Putamen (tissue), 1 donor: Measurements from ENCODE around the gene NSUN5.
A peak's percentile ranks its signal among the peaks of the same experiment; 100 is the strongest.
"Not testable (repeated sequence)": the region's sequence is repeated elsewhere in the genome, so short reads cannot be mapped to it uniquely, and the experiment has no call there.

ENCODE experiments used
- DNase-seq: peaks from one replicate; pipeline ENCODE4 v3.0.0-alpha.2; 2016; ENCODE audit warnings: low spot score

The NSUN5 gene

DNA sequence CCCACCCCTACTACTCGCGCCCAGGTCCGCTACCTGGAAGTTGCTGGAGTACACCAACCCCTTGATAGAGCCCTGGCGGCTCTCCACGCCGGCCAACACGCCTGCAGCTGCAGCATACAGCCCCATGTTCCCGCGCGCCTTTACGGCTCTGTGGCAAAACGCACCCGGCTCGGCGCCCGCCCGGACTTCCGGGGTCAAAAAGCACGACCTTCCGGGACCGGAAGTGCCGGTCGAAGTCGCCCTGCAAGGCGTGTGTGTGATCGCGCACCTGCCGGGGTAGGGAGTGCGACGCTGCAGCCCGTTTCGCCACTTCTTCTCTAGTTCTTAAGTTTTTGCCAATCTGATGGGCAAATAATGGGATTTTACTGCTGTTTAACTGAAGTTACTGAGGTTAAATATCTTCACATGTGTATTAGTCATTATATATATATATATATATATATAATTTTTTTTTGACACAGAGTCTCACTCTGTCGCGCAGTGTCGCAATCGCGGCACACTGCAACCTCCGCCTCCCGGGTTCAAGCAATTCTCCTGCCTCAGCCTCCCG, at the start of gene NSUN5:
Gene NSUN5, minus strand, starts transcription at position 162 of the 550 bp plus-strand sequence. Its CDS starts 36 bp downstream, at position 126.
- peak; percentile 81 for DNase-seq

DNA sequence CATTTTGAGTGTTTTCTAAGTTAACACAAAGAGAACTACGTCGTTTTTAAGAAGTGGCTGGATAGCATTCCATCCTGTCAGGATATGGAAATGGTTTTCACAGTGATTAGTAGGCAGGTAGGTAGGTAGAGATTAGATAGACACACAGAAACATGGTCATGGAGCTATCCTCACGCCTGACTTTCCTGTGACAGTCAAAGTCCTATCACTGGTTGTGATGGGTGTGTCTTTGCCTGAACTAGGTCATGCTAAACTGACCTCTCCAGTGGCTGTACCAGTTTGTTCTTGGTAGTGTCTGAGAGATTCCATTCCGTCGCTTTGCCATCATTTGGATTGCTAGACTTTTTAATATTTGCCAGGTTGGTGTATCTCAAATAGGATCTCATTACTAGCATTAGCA, 47.5 kb upstream of the NSUN5 start:
- DNase-seq = no peak

DNA sequence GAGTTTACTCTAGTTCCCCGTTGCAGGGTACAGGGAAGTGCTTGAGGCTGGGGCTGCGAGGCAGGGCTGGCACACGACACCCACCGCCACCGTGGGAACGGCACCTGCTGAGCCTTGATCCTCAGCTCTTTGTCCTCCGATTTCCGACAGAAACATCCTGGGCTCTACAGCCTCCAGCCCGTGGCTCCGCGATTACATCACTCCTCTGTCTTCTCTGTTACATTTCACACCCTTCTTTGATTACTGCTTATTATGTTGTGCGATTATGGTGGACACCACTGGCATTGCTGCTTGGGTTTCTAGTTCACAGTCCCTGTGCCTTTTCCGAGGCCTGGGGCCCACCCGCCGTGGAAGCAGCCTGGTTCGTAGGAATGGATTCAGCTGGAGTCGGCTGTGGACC, 46.2 kb upstream of the NSUN5 start:
- no peak for DNase-seq

DNA sequence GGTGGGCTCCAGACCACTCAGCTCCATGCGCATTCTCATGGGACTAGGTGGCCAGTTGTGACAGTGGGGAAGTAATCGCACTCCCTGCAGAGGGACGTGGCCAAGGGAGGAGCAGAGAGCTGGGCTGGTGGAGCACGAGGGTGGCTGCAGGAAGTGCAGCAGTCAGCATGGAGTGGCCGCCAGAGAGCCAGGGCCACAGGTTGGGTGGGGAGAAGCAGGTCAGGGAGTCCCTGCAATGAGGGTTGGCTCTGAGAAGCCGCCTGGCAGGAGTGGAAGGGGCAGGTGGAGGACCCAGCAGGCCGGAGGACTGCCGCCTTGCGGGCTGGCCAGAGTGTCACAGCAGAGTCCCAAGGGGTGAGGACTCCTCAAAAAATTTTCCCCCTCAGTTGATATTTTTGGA, 45.6 kb upstream of the NSUN5 start:
- no peak for DNase-seq

DNA sequence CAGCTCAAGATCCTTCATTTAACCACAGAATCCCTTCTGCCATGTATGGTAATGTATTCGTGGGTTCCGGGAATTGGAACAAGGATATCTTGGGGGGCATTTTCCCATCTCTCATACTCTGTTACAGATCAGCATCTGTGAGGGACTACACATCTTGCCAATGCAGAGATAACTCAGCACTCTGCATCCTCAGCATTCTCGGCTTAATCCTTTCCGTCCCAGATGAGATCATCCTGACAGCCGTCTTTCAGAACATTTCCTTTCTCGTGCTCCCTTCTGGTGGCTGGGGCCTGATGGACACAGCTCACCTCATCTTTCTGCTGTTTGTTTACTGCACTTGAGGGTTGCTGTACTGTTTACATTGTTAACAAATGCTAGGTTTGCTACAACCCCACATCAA, 44.6 kb upstream of the NSUN5 start:
- DNase-seq = no peak

DNA sequence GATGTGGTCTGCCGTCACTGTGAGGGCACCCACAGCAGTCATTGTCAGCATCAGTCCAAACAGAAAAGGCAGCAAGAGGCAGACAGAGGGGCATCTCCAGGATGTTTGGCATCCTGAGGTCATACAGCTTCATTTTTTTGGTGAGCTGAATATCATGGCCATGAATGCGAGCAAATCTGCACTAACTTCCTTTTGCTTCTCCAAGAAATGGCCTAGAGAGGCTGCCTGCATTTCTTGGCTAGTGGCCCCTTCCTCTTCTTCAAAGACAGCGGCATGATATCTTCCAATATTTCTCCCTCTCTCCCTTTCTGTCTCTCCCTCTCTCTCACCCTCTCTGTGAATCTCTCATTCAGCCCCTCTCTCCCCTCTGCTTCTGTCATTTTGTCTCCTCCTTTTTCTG, 44.2 kb upstream of the NSUN5 start:
- DNase-seq = no peak

DNA sequence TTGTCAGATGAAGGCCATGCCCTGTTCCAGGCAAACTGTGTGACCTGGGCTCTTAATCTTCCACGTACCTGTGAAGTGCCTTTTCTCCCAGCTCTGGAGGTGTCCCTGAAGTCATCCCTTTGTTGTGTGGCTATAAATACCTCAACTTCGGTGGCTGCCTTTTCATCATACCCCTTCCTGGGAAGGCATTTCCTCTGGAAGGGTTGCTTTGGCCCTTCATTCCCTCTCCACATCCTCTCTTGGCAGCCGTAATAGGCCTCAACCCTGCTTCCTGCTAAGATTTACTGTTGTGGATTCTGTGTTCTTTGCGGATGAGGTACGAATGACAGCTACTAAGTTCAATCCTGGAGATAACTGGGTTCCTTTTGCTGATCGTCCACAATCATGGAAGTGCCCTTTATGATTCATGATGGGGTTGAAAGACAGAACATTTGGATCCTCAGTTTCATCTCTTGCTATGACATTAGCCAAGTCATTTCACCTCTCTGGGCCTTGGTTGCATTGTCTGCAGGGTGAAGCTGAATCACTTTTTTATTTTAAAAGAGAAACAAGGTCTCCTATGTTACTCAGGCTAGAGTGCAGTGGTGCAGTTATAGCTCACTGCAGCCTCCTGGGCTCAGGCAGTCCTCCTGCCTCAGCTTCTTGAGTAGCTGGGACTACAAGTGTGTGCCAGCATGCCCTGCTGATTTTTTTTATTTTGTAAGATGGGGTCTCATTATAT, 43.0 kb upstream of the NSUN5 start:
- DNase-seq = no peak

DNA sequence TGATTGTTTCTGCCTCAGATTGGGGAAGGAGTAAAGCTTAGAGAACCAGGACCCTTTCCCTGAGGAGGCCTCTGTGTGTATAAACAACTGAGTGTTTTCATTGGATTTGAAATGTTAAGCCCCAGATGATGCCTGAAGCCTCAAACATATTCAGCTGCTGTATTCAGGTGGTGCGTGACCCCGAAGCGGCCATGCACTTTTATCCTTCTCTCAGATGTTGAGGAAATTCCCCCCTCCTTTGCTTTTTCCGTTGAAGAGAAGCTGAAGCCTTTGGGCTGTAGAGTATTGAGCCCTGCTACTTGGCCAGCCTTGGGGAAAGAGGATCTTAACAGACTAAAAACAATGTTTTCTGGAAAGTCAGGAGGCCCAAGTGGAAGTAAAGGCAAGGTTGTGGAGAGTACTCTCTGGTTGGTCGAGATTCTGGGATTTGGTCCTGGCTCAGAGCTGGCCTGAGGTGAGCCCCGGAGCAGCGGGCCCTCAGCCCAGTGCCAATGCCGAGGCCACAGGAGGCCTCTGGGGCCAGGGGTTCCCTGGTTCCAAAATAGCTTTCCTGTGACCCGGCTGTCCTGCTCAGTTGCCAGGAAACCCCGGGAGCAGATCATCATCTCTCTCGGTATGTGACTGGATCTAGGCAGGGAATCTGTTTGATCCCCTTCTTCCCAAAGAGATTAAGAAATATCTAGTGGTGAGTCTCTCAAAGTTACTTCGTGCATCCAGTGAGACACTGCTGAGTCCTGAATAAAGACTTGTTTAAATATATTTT, 41.9 kb upstream of the NSUN5 start:
- DNase-seq = no peak

DNA sequence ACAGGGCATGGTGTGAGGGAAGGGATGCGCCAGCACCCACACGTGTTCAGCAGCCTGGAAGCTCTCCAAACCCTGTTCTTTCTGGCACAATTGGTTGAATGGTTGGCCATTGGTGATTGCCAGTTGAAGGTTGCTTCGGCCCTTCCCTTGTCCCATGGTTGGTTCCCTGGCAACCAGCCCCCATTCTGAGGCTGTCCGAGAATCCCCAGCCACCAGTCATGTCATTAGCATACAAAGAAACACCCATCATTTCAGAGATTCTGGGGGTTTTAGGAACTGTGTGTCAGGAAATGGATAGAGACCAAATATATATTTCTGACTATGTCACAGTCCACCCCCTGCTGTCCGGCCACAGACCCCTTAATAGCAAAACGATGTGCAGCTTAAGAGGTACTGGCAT, 41.1 kb upstream of the NSUN5 start:
- no peak for DNase-seq

DNA sequence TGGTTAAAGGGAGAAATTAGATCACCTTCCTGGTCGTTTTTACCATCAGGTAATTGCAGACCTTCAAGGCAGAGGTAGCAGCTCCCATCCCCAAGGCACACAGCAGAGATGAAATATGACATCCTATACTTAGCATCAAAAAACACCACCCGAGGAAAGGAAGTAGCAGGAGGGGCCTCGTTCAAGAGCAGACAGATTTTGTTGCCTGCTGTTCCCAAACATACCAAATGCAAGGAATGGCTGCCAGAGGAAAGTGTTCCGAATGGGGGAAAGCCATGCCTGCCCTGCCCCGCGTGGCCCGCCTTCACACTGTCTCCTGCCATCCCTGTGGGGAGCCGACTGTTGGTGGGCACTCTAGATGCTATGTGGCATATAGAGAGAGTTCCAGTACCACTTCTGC, 37.3 kb upstream of the NSUN5 start:
- DNase-seq = no peak

DNA sequence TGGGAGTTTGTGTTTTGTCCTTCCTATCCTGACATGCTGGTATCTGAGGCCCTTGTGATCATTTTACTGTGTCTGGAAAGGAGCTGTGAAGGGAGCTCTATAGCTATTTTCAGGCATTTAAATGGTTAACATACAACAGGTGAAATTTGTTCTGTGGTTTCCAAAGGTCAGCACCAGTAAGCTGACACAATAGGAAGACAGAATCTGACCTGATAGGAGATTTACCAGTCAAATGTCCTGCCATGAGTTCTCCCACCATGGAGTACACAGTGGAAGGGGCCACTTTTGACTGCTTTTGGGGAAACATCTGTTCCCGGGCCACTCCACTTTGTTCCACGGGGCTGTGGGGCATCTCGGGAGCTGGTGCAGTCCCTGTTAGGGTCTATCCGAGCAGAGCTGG, 36.9 kb upstream of the NSUN5 start:
- DNase-seq = no peak

DNA sequence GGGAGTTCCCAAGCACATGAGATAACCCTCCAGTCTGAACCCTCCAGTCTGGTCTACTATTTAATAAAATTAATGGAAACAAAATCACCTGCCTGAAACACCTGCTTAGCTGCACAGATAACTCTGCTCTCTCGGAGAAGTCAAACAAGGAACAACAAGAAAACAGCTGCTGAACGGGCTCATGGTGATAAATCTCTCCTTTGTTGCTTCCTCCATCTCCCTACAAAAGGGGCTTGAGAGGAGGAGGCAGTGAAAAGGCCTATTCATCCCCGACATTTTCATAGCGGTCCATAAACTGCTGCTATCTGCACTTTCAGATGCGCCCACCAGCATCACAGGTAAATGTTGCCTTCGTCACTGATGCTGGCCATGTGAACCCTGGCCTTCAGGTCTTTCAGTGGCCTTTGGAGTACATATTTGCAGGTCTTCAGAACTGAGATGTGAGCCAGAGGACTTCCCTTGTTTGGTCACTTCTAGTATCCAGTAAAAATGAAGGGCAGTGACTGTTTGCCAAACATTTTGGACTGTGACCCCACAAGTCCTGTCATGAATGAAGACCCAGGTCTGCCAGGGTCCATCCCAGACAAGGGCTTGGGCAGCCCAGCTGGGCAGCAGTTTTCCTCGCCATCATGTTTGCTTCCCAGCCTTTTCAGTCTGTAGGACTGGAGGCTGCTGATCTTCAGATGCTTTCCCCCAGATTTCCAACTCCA, 35.2 kb upstream of the NSUN5 start:
- no peak for DNase-seq

DNA sequence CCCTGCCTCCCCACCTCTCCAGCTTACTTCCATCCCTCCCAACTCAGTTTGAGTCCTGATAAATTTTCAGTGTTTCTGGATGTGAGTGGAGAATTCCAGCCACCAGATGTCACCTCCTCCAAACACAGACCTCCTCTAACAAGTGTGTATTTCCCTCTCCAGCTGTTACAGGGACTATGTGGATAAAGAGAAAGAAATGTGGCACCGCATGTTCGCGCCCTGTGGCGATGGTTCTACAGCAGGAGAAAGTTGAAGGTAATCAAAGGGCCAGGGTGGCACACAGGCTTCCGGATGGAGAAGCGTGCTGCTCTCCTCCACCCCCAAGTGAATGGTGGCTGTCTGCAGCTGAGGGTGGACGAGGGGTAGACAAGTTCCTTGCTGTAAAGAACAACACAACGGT, 34.0 kb upstream of the NSUN5 start:
- no peak for DNase-seq

DNA sequence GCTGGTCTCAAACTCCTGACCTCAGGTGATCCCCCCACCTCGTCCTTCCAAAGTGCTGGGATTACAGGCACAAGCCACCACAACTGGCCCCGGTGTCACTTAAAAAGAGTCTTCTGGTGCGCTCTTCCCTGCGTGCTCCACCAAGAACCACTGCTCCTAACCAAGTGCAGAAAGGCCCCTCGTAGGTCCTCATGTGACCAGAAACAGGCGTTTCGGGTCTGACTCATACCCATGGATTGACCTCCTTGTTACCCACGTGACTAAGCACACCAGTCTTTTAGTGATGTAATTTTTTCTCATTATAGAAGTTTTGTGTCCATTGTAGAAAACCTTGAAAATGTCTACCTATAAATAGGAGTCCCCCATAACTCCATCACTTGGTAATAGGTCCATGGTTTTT, 33.3 kb upstream of the NSUN5 start:
- no peak for DNase-seq

DNA sequence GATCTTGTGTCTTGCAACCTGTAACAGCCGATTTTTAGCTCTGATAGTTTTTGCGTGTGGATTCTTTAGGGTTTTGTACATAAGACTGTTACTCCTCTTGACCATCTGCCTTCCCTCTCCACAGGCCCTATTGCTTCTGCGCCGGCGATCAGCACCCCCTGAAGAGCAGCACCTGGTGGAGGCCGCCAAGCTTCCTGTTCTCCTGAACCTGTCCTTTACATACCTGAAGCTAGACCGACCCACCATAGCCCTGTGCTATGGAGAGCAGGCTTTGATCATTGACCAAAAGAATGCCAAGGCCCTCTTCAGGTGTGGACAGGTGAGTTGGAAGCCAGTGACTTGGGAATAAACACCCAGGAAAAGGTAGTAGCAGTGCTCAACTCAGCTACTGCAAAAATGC, 31.9 kb upstream of the NSUN5 start:
- DNase-seq = no peak

DNA sequence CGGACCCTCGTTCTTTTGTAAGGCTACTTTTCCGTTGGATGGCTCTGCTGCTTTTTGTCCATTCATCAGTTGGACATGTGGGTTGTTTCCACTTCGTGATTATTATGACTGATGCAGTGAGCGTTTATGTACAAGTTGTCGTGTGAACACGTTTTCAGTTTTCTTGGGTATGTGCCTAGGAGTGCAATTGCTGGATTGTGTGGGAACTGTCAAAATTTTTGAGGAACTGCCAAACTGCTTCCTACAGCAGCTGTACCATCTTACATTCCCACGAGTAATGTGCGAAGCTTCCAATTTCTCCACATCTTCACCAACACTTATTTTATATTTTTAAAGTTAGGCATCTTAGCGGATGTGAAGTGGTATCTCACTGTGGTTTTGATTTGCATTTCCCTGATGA, 29.7 kb upstream of the NSUN5 start:
- DNase-seq = no peak

DNA sequence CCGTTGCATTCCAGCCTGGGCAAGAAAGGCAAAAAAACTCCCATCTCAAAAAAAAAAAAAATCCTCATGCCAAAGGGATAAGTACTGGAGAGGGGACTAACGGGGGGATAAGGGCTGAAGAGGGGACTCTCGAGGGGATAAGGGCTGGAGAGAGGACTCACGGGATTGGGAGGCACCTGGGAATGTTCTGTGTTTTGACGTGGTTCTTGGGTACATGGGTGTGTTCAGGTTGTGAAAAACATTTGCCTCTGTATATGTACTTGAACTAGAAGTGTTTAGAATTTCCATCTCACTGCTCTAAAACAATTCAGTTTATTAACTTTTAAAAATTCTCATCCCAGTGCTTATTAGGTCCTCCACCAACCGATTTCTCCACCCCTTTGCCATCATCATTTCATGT, 23.8 kb upstream of the NSUN5 start:
- DNase-seq = no peak

DNA sequence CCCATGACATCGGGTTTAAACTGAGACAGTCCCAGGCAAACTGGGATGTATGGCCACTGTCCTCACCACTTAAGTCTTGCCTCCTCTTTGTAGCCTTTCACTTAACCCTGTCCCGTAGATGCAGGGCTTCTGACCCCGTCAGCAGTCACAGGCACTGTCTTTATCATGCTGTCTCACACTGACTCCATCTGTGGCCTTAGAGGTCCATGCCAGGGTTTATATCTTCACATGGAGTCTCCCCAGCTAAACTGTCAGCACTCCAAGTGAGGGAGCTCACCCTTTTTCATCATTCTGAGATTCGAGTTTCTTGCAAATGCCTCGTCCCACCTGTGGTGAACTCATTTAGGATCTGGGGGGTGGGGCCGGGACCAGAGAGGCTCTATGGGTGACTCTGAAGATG, 22.1 kb upstream of the NSUN5 start:
- DNase-seq = no peak

DNA sequence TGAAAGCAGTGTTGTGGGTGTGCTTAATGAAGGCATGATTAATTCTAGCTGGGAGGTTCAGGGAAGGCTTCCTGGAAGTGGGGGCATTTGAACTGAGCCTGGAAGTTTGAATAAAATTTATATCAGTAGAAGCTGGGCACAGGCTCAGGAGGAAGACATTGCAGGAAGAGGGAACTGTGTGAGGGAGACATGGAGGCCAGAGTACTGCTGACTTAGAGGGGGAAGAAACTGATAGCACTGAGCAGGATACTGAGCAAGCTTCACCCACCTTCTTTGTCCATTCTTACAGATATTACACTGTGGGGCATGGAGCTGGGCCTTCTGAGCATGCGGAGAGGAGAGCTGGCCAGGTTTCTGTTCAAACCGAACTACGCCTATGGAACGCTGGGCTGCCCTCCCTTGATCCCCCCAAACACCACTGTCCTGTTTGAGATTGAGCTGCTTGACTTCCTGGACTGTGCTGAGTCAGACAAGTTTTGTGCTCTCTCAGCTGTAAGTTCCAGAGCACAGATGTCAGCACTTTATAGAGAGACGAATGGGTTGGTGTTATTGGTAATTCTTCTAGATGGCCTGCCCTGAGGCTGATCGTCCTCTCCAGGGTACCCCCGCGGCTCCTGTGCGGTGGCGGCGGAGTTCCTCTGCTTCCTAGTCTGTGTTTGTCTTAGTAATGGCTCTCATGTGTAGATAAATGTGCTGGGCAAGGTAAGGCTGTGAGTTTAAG, 21.4 kb upstream of the NSUN5 start:
- DNase-seq = no peak

DNA sequence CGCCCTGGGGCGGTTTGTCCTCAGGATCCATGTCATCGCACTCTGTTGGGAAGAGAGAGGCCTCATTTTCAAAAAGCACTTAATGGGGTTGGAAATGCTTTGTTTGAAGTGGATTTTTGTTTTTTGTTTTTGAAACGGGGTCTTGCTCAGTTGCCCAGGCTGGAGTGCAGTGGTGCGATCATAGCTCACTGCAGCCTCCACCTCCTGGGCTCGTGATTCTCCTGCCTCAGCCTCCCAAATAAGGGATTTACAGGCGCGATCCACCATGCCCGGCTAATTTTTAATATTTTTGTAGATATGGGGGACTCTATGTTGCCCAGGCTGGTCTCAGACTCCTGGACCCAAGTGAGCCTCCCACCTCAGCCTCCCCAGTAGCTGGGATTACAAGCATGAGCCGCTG, 20.1 kb upstream of the NSUN5 start:
- DNase-seq = no peak

DNA sequence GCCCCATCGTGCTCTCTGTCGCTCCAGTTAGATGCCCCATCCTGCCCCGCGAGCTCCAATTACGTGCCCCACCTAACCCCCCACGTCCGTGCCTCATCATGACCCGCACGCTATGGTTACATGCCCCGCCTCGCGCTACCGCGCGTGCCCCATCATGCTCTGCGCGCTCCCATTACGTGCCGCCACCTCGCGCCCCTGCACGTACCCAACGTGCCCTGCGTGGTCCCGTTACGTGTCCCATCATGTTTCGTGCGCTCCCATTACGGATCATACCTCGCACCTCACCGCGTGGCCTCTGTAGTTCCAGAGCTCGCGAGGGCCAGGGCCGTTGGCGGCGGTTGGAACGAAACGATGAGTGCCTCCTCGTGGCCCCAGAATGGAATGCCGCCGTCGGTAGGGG, 19.3 kb upstream of the NSUN5 start, which contains the start of the genes FKBP6 and TRIM50:
Gene FKBP6, plus strand, starts transcription at position 240 of the 400 bp plus-strand sequence. CDS start 268 bp downstream, outside the sequence.
Gene TRIM50, minus strand, starts transcription at position 161 of the 400 bp plus-strand sequence. CDS start 3,295 bp downstream, outside the sequence.
- DNase-seq = not testable (repeated sequence)

DNA sequence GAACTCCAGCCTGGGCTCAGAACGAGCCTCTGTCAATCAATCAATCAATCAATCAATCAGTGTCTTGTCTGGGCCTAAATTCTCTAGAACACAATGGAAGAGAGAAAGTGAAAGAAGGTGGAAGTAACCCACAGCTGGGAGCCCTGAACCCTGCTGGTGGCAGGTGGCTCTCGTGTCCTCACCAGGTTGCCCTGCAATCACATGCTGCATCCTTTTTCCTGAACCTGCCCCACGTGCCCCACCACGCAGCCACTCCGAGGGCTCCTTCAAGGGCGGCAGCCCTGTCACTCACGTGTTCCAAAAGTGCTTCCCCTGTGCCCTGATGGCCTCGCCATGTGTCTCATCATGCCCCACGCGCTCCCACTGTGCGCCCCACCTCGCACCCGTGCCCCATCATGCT, 18.8 kb upstream of the NSUN5 start:
- DNase-seq = not testable (repeated sequence)
